Activated T-helper 2 cell treated with anti-CD3 and anti-CD28 coated beads, Interferon-gamma antibody, Interleukin-2, Interleukin-4, amounts not matched to agents 10 μg/mL and 5 μg/mL and 100 μg/mL, durations not matched to agents 14 hours and 24 hours and 36 hours (primary cell): ENCODE data around the gene TBC1D26. TPM values are rescaled to one million over a fixed set of nuclear protein-coding genes. Genes with fewer than 3 reads are reported as not detected.
"Not testable (repeated sequence)": the region's sequence is repeated elsewhere in the genome, so short reads cannot be mapped to it uniquely, and the experiment has no call there.

Experiments
- DNase-seq: peaks from one replicate; pipeline ENCODE4 v3.0.0; 2021; ENCODE audit warnings: low spot score
- H3K27ac Mint-ChIP-seq: one replicate; pipeline ENCODE4 v1.8.0; 2021; ENCODE audit warnings: mixed read lengths
- H3K27me3 Mint-ChIP-seq: one replicate; pipeline ENCODE4 v1.8.0; 2021; ENCODE audit warnings: low read depth, mixed read lengths
- H3K36me3 Mint-ChIP-seq: one replicate; pipeline ENCODE4 v1.8.0; 2021; ENCODE audit warnings: low read depth, mixed read lengths
- H3K4me1 Mint-ChIP-seq: one replicate; pipeline ENCODE4 v1.8.0; 2021; ENCODE audit warnings: low read depth, mixed read lengths
- H3K4me3 Mint-ChIP-seq: one replicate; pipeline ENCODE4 v1.8.0; 2021; ENCODE audit warnings: low read depth, mild to moderate bottlenecking, moderate library complexity, mixed read lengths
- H3K9me3 Mint-ChIP-seq: one replicate; pipeline ENCODE4 v1.8.0; 2021; ENCODE audit warnings: mixed read lengths
- intact Hi-C: fragments of 100-400 bp; cut with micrococcal nuclease; formaldehyde crosslinking; loops from one replicate; pipeline ENCODE4 v1.15.1; 2023
- total RNA-seq: library from RNA; stranded (reverse); gene quantifications from 2 replicates; pipeline ENCODE4 v1.2.3, GENCODE V29; 2022

TBC1D26 gene
- total RNA-seq, 1 donor from 2014 or later, result 0.23 TPM

DNA sequence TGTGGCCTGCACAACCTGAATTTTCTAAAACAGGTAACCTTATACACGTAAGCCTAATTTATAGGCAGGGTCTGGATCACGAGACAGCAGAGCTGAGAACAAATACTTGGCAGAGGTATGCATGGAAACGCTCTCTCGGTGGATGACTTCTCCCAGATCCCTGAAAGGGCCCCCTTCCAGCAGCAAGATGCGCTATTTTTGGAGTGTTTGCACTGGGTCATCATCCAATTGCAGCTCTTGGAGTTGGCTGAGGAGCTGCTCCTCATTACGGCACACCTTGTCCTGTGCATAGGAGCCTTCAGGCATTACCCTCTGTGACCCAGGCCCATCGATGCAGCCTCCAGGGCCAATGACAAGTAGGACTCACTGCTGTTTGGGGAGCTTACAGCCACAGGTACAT lies 38.6 kb downstream of the TBC1D26 start:
- H3K4me1 Mint-ChIP-seq, H3K36me3 Mint-ChIP-seq, H3K4me3 Mint-ChIP-seq, DNase-seq, H3K27ac Mint-ChIP-seq, H3K9me3 Mint-ChIP-seq, intact Hi-C loops: not testable (repeated sequence)
- peaks cover 11% of the 10 kb centered on the region for H3K27me3 Mint-ChIP-seq

DNA sequence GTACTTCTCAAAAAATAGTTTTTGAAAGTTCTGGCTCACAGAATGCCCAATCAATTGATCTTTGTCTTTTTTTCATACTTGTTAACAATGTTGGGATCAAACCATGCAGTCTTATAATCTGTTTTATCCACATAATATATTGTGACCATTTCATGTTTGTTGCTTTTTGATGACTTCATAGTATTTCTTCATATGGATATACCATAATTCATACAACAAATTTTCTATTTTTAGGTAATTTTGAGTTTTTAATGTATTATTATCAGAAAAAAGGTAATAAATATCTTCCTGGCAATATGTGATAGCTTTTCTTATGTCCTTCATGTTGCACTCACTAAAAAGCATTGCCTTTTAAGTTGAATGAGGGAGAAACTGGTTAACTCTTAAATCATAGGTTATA lies 44.8 kb downstream of the TBC1D26 start:
- H3K4me1 Mint-ChIP-seq, result no peaks in the 10 kb centered on the region
- peaks cover 32% of the 10 kb centered on the region for H3K9me3 Mint-ChIP-seq
- H3K27ac Mint-ChIP-seq, result no peak overlapping the region
- H3K36me3 Mint-ChIP-seq, result no peaks in the 10 kb centered on the region
- intact Hi-C loops, result no loop called here
- H3K27me3 Mint-ChIP-seq, result peaks cover 15% of the 10 kb centered on the region
- H3K4me3 Mint-ChIP-seq, result no peak overlapping the region
- DNase-seq, result no peak

DNA sequence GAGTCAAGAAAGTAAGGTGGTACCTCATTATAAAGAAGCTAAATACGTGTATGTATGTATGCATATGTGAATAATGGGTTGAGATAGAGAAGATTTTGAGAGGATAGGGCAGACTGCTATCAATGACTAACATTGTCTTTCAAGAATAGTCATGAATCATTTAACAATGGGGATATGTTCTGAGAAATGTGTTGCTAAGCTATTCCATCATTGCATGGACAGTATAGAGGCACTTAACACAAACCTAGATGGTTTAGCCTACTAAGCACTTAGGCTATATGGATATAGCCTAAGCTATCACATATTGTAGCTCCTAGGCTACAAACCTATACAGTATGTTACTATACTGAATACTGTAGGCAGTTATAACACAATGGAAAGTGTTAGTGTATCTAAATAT lies 45.2 kb downstream of the TBC1D26 start:
- Mint-ChIP-seq H3K36me3 (no peaks in the 10 kb centered on the region), H3K27me3 (peaks cover 20% of the 10 kb centered on the region), H3K4me1 (no peaks in the 10 kb centered on the region)

DNA sequence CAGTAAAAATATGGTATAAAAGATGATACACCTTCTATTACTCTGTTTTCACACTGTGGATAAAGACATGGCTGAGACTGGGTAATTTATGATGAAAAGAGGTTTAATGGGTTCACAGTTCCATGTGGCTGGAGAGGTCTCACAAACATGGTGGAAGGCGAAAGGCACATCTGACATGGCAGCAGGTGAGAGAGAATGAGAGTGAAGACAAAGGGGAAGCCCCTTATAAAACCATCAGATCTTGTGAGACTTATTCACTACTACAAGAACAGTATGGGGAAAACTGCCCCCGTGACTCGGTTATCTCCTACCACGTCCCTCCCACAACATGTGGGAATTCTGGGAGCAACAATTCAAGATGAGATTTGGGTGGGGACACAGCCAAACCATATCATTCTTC lies 45.6 kb downstream of the TBC1D26 start:
- Mint-ChIP-seq H3K36me3 (no peaks in the 10 kb centered on the region), H3K27me3 (peaks cover 21% of the 10 kb centered on the region), H3K4me3 (no peak overlapping the region), H3K9me3 (peaks cover 36% of the 10 kb centered on the region), H3K27ac (no peak overlapping the region), H3K4me1 (no peaks in the 10 kb centered on the region)
- intact Hi-C loops, result no loop called here
- no peak for DNase-seq

More for the DNA sequence above, 45.2 kb downstream of the TBC1D26 start:
- peaks cover 36% of the 10 kb centered on the region for H3K9me3 Mint-ChIP-seq
- H3K4me3 Mint-ChIP-seq, result no peak overlapping the region
- DNase-seq, result no peak
- H3K27ac Mint-ChIP-seq, result no peak overlapping the region
- intact Hi-C loops, result no loop called here

- H3K9me3 Mint-ChIP-seq, result peaks cover 36% of the 10 kb centered on the region
- no peak overlapping the region for H3K27ac Mint-ChIP-seq
- no peak overlapping the region for H3K4me3 Mint-ChIP-seq
- intact Hi-C loops, result no loop called here
- peaks cover 30% of the 10 kb centered on the region for H3K27me3 Mint-ChIP-seq
- no peaks in the 10 kb centered on the region for H3K36me3 Mint-ChIP-seq
- H3K4me1 Mint-ChIP-seq, result peaks cover 1% of the 10 kb centered on the region
- DNase-seq, result no peak
Measured at GRCh38 chr17:15779119-15779518, 47.0 kb downstream of the TBC1D26 start.

DNA sequence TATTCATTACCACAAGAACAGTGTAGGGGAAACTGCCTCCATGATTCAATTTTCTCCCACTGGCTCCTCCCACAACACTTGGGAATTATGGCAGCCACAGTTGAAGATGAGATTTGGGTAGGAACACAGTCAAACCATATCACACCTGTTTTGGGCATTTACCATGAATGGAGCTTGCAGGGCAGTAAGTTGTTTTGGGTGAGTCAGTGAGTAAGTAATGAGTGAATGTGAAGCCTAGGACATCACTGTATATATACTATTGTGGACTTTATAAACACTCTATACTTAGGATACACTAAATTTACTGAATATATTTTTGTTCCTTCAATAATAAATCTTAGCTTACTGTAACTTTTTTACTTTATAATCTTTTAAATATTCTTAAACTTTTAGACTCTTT lies 48.1 kb downstream of the TBC1D26 start:
- Mint-ChIP-seq H3K4me3 (no peak overlapping the region), H3K27me3 (peaks cover 32% of the 10 kb centered on the region), H3K36me3 (no peaks in the 10 kb centered on the region), H3K4me1 (peaks cover 1% of the 10 kb centered on the region), H3K9me3 (peaks cover 32% of the 10 kb centered on the region), H3K27ac (no peak overlapping the region)
- intact Hi-C loops, result no loop called here
- DNase-seq, result no peak

DNA sequence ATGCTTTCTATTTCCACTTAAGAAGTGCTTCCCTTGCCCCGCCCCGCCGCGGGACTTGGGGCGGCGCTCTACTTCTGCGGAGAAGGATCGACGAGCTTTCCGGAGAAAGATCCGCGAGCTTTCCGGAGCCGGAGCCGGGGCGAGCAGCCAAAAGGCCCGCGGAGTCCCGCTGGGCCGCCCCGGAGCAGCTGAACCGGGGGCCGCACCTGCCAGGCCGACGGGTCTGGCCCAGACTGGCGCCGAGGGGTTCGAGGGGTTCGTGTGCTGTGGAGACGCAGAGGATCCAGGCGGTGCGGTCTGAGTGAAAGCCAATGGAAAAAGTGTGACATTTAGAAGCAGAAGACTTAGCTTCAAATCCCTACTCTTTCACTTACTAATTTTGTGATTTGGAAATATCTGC lies 50.8 kb downstream of the TBC1D26 start:
- Mint-ChIP-seq H3K36me3 (no peaks in the 10 kb centered on the region), H3K27ac (no peak overlapping the region), H3K4me3 (no peak overlapping the region), H3K27me3 (peaks cover 31% of the 10 kb centered on the region), H3K9me3 (peaks cover 17% of the 10 kb centered on the region), H3K4me1 (peaks cover 1% of the 10 kb centered on the region)
- intact Hi-C loops, result no loop called here
- no peak for DNase-seq

DNA sequence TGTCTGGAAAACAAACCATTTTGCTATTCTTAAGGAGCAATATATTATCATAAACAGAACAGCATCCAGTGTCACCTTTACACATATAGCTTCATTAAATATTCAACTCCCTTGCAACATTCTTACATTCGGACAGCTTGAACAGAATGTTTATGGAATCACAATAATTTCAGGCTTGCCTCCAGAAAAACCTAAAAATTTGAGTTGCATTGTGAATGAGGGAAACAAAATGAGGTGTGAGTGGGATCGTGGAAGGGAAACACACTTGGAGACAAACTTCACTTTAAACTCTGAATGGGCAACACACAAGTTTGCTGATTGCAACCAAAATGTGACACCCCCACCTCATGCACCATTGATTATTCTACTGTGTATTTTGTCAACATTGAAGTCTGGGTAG lies 51.4 kb downstream of the TBC1D26 start:
- H3K9me3 Mint-ChIP-seq, result peaks cover 14% of the 10 kb centered on the region
- H3K27me3 Mint-ChIP-seq, result peaks cover 31% of the 10 kb centered on the region
- H3K27ac Mint-ChIP-seq, result no peak overlapping the region
- DNase-seq, result no peak
- no peak overlapping the region for H3K4me3 Mint-ChIP-seq
- intact Hi-C loops, result no loop called here
- H3K4me1 Mint-ChIP-seq, result peaks cover 1% of the 10 kb centered on the region
- no peaks in the 10 kb centered on the region for H3K36me3 Mint-ChIP-seq

- Mint-ChIP-seq H3K27me3 (peaks cover 31% of the 10 kb centered on the region), H3K9me3 (peaks cover 13% of the 10 kb centered on the region)
- H3K4me3 Mint-ChIP-seq, H3K27ac Mint-ChIP-seq, intact Hi-C loops, H3K4me1 Mint-ChIP-seq, DNase-seq, H3K36me3 Mint-ChIP-seq: not testable (repeated sequence)
Measured at GRCh38 chr17:15784351-15784750, 52.3 kb downstream of the TBC1D26 start.

GRCh38 chr17:15787363-15788075 lies 55.4 kb downstream of the TBC1D26 start:
- H3K4me3 Mint-ChIP-seq, H3K36me3 Mint-ChIP-seq, DNase-seq, H3K4me1 Mint-ChIP-seq, H3K9me3 Mint-ChIP-seq, intact Hi-C loops, H3K27ac Mint-ChIP-seq: not testable (repeated sequence)
- H3K27me3 Mint-ChIP-seq, result peaks cover 23% of the 10 kb centered on the region

GRCh38 chr17:15788365-15788764 lies 56.3 kb downstream of the TBC1D26 start:
- H3K4me1 Mint-ChIP-seq, intact Hi-C loops, H3K27ac Mint-ChIP-seq, H3K36me3 Mint-ChIP-seq, H3K4me3 Mint-ChIP-seq, H3K9me3 Mint-ChIP-seq, DNase-seq: not testable (repeated sequence)
- peaks cover 18% of the 10 kb centered on the region for H3K27me3 Mint-ChIP-seq
